Mesodermal cell (in vitro differentiated cells): ENCODE results near the gene IGBP1.

Source experiments
- H3K27ac ChIP-seq: 2 replicates; pipeline ENCODE4 v1.7.0; 2013; ENCODE audit warnings: mild to moderate bottlenecking, low read depth, low read length, moderate library complexity; ENCODE audit not compliant: severe bottlenecking
- H3K36me3 ChIP-seq: 2 replicates; pipeline ENCODE4 v1.7.1; 2013; ENCODE audit warnings: mild to moderate bottlenecking, low read length, moderate library complexity; ENCODE audit not compliant: control insufficient read depth, insufficient read depth
- H3K4me1 ChIP-seq: one replicate; pipeline ENCODE4 v1.7.1; 2013; ENCODE audit warnings: mild to moderate bottlenecking, low read length; ENCODE audit not compliant: insufficient read depth, control insufficient read depth, poor library complexity, severe bottlenecking
- H3K4me3 ChIP-seq: 2 replicates; pipeline ENCODE4 v1.7.0; 2013; ENCODE audit warnings: low read length, control low read depth, mild to moderate bottlenecking; ENCODE audit not compliant: insufficient read depth, poor library complexity, severe bottlenecking; ENCODE audit errors: extremely low read depth
- H3K9me3 ChIP-seq: 2 replicates; pipeline ENCODE4 v1.7.1; 2013; ENCODE audit warnings: mild to moderate bottlenecking, low read length, moderate library complexity; ENCODE audit not compliant: control insufficient read depth
- WGBS, 2 experiments: methylation state at CpG; one replicate each; pipeline ENCODE4 v1.1.5; 2013; ENCODE audit warnings: missing lambda C conversion rate in 2 of 2; ENCODE audit not compliant: insufficient coverage in 2 of 2; 5-methylcytosine and 5-hydroxymethylcytosine counted together

IGBP1 gene

DNA sequence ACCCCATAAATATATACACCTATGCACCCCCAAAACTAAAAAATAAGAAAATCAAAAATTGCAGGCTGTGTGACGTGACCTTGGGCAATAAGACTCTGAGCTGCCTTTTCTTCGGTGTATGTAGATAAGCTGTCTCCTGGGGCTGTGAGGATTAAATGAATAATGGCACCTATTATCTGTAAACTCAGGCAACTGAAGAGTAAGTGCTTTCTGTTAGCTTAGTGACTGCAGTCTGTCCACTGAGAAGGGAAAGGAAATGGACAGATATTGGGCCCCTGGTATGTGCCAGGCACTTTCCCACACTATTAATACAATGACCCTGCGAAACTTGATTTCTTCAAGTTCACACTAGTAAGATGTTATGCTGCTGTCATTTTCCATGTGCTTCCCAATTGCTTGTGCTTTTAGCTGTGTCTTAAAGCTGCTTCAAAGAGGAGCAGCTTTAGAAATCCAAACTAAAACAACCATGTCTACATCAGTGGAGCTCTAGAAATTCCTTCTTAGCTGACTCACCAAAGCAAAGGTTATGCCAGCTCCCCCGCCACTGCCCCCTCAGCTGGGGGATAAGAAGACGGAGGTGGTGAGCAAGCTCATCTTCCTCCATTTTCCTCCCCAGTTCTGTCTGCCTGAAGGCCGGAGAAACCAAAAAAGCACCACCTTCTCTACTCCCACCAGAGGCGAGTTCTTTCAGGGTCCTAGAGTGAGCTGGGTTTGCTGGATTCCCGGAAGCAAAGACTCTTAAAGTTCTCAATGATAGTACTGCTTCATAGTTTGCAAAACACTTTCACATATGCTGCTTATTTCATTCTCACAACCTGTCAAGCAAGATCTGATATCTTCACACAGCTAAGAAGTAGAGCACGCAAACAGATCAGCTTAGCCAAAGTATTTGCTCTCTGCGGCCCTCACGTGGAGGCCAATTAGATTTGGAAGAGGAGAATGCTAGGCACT is 35.3 kb downstream of the IGBP1 start:
- peaks cover 26% of the 10 kb centered on the region for H3K4me1 ChIP-seq
- H3K27ac ChIP-seq: peak overlapping the region; percentile 92
- H3K9me3 ChIP-seq: no peaks in the 10 kb centered on the region
- whole genome bisulfite sequencing, 2 experiments: 33 to 54% methylated on average over 1 to 3 of the region's 11 CpGs
- peaks cover 24% of the 10 kb centered on the region for H3K36me3 ChIP-seq
- peak overlapping the region; percentile 3 for H3K4me3 ChIP-seq

GRCh38 chrX:70169281-70169680 is 36.0 kb downstream of the IGBP1 start:
- Histone ChIP-seq H3K36me3 (peaks cover 18% of the 10 kb centered on the region), H3K9me3 (no peaks in the 10 kb centered on the region), H3K4me1 (peaks cover 28% of the 10 kb centered on the region), H3K4me3 (no peak overlapping the region), H3K27ac (peak overlapping the region; percentile 92)
- WGBS, 2 experiments: 90% methylated on average over 1 of the region's 7 CpGs; no CpG with 5 or more reads in 1 of the 2 experiments

DNA sequence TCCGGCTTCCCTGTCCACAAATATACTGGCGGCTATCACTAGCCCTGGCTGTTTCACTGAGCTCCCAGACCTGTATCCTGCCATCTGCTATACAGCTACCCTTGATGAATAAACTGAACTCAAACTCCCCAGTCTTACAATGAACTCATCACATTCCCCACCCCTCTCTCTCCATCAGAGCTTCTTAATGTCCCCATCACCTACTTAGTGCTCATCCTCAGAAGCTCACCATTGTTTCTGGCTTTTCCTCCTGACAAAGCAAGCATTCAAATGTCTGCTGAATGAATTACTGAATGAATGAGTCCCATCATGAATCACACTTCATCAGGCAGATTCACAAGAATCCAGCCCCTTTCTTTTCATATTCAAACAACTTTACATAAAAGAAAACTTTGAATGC is 38.4 kb downstream of the IGBP1 start:
- Histone ChIP-seq H3K9me3 (no peaks in the 10 kb centered on the region), H3K27ac (no peak overlapping the region), H3K4me1 (peaks cover 28% of the 10 kb centered on the region), H3K4me3 (no peak overlapping the region), H3K36me3 (no peaks in the 10 kb centered on the region)
- WGBS, 2 experiments: 61 to 88% methylated on average over 2 of the region's 2 CpGs

GRCh38 chrX:70172221-70172620 is 39.0 kb downstream of the IGBP1 start:
- Histone ChIP-seq H3K36me3 (no peaks in the 10 kb centered on the region), H3K27ac (no peak overlapping the region), H3K4me1 (peaks cover 28% of the 10 kb centered on the region), H3K9me3 (no peaks in the 10 kb centered on the region), H3K4me3 (no peak overlapping the region)
- WGBS, 2 experiments: no CpG with 5 or more reads among the region's 3 CpGs

GRCh38 chrX:70172964-70173363 is 39.7 kb downstream of the IGBP1 start:
- H3K27ac ChIP-seq: no peak overlapping the region
- H3K9me3 ChIP-seq: no peaks in the 10 kb centered on the region
- H3K4me3 ChIP-seq: no peak overlapping the region
- H3K4me1 ChIP-seq: peaks cover 21% of the 10 kb centered on the region
- no peaks in the 10 kb centered on the region for H3K36me3 ChIP-seq
- 40 to 68% methylated on average over 2 to 3 of the region's 4 CpGs for WGBS, 2 experiments

GRCh38 chrX:70174754-70175153 is 41.5 kb downstream of the IGBP1 start:
- H3K4me1 ChIP-seq: peaks cover 15% of the 10 kb centered on the region
- no peak overlapping the region for H3K4me3 ChIP-seq
- no peak overlapping the region for H3K27ac ChIP-seq
- H3K36me3 ChIP-seq: no peaks in the 10 kb centered on the region
- no CpG with 5 or more reads among the region's 4 CpGs for WGBS, 2 experiments
- H3K9me3 ChIP-seq: no peaks in the 10 kb centered on the region

GRCh38 chrX:70175338-70175737 is 42.1 kb downstream of the IGBP1 start:
- no peaks in the 10 kb centered on the region for H3K9me3 ChIP-seq
- peaks cover 15% of the 10 kb centered on the region for H3K4me1 ChIP-seq
- H3K36me3 ChIP-seq: no peaks in the 10 kb centered on the region
- no peak overlapping the region for H3K27ac ChIP-seq
- no peak overlapping the region for H3K4me3 ChIP-seq
- 80% methylated on average over 1 of the region's 7 CpGs; no CpG with 5 or more reads in 1 of the 2 experiments for WGBS, 2 experiments

DNA sequence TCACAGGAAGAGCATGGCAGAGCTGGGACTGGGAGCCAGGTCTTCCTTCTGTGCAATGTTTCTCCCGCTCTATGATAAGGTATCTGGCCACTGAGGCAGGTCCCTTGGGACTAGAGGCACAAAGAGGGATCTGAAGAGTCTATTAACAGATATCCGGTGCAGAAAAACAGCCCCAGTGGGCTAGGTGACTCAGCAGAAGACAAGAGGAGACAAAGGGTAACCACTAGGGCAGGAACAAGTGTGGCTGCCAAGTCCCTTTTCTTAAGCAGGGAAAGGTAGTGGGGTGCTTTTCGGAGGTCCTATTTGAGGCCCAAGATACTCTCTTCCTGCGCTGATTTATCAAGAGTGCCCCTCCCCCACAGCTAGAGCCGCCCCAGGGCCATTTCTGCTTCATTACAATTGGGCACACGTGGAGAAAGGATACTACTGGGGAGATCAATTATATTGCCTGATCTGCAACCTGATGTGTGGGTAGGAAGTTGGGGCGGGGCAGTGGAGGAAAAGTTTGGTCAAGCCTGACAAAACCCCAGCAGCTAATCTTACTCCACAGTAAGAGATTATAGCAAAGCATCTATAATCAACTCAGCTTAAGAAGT is 43.8 kb downstream of the IGBP1 start, which contains the start of gene DGAT2L6:
TSS of gene DGAT2L6 (plus strand) at position 546 of the 596 bp plus-strand sequence. CDS start 100 bp downstream, outside the sequence.
- H3K27ac ChIP-seq: no peak within 1 kb of the TSS
- H3K36me3 ChIP-seq: no peaks in the 10 kb centered on the region
- peaks cover 10% of the 10 kb centered on the region for H3K4me1 ChIP-seq
- no peaks in the 10 kb centered on the region for H3K9me3 ChIP-seq
- no peak within 1 kb of the TSS for H3K4me3 ChIP-seq
- whole genome bisulfite sequencing, 2 experiments: 78 to 100% methylated on average over 1 to 2 of the region's 7 CpGs

- no peak overlapping the region for H3K27ac ChIP-seq
- H3K36me3 ChIP-seq: no peaks in the 10 kb centered on the region
- H3K4me1 ChIP-seq: no peaks in the 10 kb centered on the region
- H3K4me3 ChIP-seq: no peak overlapping the region
- H3K9me3 ChIP-seq: no peaks in the 10 kb centered on the region
- 60% methylated on average over 2 of the region's 5 CpGs; no CpG with 5 or more reads in 1 of the 2 experiments for WGBS, 2 experiments
These were observed 49.8 kb downstream of the IGBP1 start for GRCh38 chrX:70183091-70183490.

GRCh38 chrX:70190225-70190624 is 57.0 kb downstream of the IGBP1 start:
- Histone ChIP-seq H3K36me3 (no peaks in the 10 kb centered on the region), H3K4me1 (no peaks in the 10 kb centered on the region), H3K9me3 (peaks cover 3% of the 10 kb centered on the region), H3K27ac (no peak overlapping the region), H3K4me3 (no peak overlapping the region)
